Forelimb muscle (tissue), 1 donor: Measurements from ENCODE around the gene RNF212. TPM values are rescaled to one million over a fixed set of nuclear protein-coding genes. Genes with fewer than 3 reads are reported as not detected.
"Not testable (repeated sequence)": the region's sequence is repeated elsewhere in the genome, so short reads cannot be mapped to it uniquely, and the experiment has no call there.

Experiments used
- DNase-seq: peaks from one replicate; pipeline ENCODE4 v3.0.0-alpha.2; 2013; ENCODE audit warnings: low read depth
- polyA plus RNA-seq: library from polyadenylated mRNA; unstranded; fragments of 120-200 nt; gene quantifications from one replicate; pipeline ENCODE4 v1.2.1, GENCODE V29; 2013; ENCODE audit not compliant: insufficient read length

The RNF212 gene
- polyA plus RNA-seq, 1 donor = 1.7 TPM

DNA sequence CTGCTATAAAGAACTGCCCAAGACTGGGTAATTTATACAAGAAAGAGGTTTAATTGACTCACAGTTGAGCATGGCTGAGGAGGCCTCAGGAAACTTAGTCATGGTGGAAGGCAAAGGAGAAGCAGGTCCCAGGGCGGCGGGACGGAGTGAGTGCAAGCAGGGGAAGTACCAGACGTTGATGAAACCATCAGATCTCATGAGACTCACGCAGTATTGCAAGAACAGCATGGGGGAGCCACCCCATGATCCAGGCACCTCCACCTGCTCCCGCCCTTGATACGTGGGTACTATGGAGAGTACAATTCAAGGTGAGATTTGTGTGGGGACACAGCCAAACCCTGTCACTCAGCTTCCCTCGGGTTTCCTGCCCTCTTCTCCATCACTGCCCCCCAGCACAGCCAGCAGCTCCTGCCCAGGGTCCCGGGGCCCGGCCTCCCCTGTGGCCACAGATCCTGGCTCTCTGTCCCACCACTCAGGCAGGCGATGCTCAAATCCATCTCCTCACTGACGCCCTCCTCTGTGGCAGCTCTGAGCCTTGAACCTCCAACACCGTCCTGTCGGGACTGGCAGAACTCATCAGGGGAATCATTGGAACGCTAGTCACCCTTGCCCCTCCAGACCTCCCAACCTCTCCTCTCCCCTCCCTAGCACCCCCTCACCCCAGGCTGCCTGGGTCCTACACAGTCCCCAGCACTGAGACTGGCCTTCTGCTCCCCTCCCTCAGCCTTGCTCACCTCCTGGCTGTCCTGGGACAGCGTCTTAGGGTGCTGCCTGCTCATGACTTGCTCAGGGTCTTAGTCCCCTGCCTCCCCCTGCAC lies 64.4 kb downstream of the RNF212 start:
- no peak for DNase-seq

DNA sequence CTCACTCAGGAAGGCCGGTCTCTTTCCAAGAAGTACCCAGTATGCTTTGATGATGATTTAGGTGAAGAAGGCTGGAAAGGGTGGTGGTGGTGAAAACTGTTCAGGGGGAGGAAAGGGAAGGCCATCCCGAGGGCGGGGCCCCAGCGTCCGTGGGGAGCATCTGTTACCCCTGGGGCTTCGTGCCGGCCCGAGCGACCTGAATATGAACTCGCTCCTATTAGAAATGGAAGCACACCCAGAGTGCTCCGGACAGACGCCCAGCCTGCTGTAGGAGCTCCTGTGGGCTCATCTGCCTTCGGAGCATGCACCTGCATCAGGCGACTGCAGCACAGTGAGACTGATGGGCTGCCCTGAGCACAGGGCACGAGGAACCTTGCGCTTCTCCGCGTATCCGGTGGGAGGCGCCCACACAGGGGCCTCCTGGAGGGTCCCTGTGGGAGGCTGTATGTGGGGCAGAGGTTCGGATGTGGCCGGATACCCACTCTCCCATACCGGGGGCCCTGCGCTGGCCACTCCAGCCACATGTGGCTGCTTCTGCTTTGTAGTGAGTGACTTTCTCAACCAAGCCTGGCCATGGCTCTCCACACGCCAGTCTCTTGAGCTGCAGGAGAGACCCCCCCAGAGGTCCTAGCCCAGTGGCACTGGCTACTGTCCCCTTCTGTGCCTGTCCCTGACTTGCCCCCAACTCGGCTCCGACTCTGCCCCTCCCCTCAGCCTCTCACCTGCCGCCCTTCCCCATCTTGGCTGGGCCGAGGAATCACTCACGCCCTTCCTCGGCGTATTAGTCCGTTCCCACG lies 65.2 kb downstream of the RNF212 start:
- no peak for DNase-seq

DNA sequence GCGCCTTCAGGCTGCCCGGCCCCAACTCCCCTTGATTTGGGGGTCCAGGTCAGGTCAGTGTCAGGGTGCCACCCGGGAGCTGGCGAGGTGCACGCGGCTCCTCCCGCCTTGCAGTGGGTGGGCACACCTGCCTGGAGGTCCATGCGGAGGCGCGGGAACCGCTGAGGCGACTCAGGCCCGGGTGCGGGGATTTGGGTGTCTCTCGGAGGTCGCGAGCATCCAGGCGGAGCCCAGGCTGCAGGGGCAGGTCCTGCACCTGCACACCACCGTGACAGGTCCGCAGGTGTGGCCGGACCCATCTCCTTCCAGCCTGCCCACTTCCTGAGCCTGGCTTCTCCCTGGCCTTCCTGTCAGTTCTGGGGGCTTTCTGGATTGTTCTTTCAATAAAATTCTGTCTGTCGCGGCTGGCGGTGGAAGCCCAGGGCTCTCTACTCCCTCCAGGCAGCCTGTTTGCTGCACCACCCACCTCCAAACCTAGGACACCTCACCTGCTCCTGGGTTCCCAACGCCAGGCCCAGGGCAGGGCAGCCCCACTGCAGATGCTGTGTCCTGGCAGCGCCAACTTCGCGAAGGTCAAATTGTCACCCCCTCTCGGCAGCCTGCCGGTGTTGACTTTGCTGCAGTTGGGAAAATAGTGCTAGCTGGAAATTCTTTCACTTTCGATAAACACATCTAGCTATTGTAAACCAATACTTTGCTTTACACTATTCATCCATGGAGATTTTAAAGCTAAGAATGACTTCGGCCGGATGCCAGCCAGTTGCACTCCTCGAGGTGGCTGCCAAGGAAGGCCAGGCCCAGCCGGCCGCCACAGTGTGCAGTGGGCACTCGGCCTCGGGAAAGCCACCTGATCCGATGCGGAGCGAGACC lies 66.0 kb downstream of the RNF212 start:
- no peak for DNase-seq

DNA sequence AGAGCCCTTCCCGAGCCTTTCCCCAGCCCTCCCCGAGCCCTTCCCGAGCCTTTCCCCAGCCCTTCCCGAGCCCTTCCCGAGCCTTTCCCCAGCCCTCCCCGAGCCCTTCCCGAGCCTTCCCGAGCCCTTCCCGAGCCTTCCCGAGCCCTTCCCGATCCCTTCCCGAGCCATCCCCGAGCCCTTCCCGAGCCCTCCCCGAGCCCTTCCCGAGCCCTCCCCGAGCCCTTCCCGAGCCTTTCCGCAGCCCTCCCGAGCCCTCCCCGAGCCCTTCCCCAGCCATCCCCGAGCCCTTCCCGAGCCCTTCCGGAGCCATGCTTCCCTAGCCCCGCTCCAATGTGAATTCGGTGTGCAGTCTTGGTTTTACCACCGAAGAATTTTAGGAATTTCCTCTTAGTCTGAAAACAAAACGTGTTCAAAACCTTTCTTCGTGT lies 66.8 kb downstream of the RNF212 start:
- not testable (repeated sequence) for DNase-seq

DNA sequence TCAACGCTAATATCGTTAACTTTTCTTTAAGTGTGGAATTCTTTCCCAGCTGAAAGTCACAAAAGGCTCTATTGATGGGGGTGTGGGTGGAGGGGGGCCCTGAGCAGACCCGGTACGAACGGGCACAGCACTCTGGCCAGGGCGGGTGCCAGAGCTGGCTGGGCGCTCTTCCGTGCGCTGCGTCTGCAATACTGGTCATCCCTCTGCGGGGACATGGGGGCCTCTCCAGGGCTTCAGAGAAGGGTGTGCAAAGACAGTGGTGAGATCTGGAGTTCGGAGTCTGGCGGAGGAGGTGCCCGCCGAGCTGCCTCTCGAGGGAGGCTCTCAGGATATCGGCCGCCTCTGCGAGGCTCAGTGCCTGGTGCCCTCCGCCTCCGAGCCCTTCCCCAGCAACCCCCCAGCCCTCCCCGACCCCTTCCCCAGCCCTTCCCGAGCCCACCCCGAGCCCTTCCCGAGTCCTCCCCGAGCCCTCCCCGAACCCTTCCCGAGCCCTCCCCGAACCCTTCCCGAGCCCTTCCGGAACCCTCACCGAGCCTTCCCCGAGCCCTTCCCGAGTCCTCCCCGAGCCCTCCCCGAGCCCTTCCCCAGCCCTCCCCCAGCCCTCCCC lies 67.7 kb downstream of the RNF212 start:
- DNase-seq = no peak

DNA sequence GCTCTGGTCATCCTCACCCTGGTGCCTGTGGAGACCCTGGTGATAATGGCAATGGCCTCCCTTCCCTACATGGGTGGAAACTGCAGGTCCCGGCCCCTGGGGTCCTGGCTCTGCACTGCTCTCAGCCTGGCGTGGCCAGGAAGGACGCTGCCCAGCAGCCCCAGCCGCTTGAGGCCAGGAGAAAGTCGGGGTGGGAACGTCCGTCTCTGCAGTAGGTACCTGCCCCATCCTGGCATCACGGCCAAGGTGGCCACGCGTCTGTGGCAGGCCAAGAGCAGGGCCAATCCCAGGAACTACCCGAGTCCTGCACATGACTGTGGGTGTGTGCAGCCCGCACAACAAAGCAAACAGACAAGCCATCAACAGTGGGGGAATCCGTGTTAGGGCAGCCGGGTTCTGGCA lies 68.2 kb downstream of the RNF212 start:
- DNase-seq = no peak

DNA sequence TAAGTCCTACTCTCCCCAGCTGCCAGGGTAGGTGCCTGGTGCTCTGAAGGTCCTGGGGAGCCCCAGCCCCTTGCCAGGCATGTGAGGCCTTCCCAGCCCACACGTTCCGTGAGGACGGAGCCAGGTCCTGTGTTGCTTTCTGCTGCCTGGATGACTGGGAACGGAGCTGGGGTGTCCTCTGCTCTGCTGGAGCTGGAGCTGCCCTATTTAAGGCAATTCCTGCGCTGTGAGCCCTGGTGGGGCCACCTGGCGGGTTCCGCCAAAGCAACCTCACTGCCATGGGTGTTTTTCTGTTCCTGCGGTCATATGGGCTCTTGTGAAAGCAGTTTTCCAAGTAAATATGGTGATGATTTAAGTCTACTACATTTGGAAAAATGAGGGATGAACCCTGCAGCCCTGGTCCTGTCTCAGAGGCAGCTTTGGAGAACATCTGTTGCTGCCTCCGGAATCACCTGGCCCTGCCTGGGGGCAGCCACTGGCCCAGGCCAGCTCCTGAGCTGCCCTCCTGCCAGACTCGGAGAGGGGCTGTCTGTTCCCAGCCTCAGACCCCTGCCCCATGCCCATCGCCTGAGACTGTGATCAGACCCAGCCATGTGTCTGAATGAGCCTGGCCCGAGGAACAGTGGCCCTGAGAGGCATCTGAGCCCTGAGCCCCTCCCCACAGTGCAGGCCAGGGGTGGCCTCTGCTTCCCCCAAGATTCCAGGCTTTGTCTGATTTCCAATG lies 68.7 kb downstream of the RNF212 start:
- no peak for DNase-seq

DNA sequence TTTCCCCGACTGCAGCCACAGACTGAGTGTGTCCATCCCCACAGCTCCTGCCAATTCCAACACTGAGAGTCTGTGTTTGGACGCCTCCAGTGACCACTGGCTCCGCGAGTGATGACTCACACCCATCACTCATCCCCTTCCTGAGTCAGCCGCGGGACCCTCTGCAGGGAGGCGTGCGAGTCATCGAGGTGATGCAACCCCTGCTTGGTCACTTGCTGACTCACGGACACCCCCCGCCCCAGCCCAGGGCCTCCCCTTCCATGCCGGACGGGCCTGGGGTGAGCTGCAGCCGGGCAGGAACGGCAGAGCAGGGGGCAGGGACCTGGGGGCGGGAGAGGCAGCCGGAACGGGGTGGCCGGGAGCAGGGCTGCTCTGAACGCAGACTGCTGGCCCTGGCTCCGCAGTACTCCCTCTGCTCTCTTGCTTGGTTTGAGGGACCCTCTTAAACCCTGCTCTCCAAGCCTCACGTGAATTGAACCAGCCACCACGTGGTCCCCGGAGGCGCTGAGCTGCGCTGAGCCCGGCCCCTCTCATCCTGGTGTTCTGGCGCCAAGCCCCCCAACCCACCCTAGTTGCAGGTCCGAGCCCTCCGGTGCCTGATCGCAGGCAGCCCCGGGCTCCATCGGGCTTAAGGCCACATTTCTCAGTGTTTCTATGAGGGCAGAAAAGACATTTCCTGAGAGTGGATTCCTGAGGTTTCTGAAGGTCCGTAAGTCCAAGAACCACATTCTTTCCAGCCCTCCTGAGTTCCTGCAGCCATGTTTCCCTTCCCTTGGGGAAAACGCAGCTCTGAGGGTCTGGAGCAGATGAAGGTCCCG lies 69.5 kb downstream of the RNF212 start:
- DNase-seq = peak; percentile 67

DNA sequence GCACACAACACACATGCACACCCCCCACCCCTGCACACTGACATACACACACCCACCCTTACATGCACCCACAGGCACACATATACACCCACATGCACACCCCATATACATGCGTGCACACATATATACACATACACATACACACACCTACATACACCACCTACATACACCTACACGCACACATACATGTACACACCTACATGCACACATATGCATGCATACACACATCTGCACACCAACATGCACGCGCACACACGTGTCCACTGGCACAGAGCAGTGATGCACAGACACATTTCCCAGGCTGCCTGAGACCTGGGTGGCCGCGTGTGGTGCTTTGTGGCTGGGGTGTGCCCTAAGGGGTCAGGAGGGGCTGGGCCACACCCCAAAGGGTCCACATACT lies 70.2 kb downstream of the RNF212 start:
- no peak for DNase-seq

DNA sequence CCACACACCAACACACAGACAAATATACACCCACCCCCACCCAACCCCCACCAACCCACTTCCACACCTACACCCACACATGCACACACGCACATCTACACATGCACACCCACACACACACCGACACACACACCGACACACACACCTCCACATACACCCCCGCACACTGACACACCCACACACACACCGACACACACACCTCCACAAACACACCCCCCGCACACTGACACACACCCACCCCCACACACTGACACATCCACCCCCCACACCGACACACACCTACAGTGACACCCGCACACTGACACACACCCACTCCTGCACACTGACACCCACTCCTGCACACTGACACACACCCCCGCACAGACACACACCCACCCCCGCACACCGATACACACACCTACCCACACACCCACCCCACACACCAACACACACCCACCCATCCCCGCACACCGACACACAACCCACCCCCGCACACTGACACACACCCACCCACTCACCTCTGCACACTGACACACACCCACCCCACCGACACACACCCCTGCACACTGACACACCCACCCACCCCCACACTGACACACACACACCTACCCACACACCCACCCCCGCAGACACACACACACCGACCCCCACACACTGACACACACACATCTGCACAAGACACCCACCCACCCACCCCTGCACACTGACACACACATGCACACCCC lies 70.9 kb downstream of the RNF212 start:
- DNase-seq = no peak

DNA sequence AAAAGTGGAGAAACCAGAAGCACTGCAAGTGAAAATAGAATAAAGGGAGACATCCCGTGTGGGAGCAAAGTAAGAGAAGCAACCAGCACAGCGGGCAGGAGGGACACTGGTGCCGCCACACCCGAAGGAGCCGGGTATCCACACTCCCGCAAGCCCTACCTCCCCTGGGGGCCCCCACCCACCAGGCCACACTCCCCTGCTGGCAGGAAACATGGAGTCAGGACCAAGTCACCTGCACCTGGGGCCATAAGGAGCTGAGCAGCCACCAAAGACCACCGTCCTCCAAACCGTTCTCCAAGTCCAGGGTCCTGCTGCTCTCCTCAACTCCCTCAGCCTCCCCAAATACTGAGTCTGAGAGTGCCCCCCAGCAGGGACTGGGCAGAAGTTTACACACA lies 71.4 kb downstream of the RNF212 start:
- no peak for DNase-seq

DNA sequence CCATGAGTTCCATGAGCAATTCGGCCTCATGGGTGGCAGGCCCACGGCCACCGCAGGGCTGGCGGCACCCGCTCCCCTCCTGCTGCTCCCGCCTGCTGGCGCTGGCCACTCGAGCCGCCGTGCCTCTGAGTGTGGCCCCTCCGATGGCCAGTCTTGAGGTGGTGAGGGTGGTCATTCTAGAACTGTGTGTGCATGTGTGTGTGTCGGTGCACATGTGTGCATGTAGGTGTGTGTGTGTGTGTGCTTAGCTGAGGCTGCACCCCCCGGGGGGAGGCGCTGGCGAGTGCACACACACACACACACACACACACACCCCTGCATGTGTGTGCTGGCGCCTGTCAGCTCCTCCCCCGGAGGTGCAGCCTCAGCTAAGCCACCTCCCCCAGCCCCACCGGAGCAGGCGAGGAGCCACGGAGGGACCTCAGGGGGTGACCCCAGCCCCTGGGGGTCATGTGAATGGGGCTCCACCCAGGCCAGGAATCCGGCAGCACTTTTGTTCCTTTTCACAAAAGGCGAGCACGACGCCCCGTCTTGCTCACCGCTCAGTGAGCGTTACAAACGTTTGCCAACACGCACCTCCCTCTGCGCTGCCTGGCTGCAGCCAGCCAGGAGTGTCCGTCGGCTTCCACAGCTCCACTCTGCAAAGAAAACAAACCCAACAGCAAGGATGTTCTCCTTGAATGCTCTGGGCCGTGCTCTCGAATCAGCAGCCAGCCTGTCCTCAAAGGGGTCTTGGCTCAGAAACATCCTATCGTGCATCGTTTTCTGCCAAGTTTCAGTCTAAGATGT lies 72.0 kb downstream of the RNF212 start:
- DNase-seq = no peak

DNA sequence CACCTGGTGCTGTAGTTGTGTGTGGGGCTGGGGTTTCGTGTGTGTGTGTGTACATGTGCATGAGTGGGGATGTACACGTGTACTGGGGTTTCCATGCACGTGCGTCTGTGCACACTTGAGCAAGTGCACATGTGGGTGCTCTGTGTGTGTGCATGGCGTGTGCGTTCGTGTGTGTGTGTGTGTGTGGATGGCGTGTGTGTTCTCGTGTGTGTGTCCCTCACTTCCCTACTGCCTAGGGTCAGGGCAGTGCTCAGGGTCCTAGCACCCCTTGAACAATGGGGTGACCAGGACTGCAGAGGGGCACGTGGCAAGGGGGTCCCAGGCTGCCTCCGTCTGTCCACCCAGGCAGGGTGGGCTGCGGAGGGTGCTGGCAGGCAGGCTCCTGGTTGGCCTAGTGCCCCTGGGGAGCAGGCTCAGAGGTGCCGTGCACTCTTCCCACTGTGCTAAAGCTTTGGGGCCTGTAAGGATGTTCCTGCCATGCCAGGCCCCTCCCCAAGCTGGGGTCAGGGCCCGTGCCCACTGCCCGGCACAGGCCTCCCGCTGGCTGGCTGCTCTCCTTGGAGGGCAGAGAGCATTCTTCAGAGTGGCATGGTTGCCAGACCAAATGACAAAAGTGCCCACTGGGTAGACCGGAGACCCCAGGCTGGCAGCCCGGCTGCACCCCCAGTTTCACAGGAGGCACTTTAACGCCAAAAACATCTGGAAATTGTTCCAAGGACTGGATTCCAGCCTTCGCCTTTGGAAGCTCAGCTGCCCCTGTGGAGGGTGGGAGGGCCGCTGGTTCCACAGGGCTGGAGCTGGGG lies 72.8 kb downstream of the RNF212 start:
- no peak for DNase-seq

DNA sequence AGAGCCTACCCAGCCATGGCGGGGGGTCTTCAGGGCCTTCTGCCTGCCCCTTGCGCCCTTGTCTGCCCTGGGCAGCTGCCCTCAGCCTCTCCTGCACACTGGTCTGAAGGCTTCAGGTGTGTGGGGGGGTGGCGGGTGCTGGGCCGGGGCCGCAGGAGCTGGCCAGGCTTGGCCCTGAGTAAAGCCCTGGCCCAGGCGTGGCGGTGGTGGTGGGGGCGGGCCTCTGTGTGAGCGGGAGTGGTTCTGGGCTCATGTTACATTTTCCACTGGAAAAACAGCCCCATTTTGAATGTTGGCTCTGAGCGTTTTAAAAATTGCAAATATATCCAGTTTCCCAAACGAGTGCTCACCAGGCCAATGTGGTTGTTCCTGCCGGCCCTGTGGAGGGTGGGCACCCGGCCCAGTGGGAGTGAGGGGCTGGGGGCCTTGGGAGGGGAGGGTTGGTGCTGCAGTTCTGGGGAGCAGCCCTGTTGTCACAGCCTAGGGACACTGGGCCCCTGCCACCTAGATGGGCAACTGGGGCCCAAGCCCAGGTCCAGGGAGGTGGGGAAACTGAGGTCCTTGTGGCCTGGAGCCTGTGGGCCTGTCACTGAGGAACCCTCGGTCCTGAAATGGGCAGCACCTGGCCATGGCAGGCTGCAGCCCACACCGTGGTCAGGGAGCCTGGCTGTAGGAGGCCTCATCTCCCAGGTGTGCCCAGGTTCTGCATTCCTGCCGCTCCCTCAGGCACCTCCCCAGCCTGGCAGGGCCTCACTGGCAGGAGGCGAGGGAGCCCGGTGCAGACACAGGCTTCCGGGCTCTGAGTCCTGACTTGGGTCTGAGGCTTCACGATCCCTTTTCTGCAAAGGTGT lies 73.6 kb downstream of the RNF212 start:
- DNase-seq = no peak

DNA sequence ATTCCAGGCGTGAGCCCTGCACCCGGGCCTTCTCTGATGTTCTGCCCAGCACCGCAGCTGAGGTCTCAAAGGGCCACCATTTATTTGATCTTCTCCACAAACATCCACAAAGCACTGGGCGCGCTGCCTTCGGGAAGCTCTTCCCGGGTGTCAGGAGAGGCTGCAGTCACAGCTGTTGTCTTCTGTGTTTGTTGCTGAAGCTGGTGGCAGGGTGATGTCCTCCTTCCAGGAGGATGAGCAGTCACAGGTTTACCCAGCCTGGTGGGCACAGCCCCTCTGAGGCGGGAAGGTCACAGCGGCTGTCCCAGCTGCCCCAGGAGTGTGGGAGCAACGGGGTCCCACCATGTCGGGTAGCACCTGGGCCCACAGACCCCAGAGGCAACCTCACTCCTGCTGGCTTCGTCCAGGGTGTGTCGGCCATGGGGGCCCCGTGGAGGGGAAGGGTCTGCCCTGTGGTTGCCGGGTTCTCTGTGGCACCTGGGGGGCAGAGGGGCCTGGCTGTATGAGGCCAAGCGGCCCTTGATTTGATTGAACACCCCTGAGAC lies 74.3 kb downstream of the RNF212 start:
- no peak for DNase-seq

DNA sequence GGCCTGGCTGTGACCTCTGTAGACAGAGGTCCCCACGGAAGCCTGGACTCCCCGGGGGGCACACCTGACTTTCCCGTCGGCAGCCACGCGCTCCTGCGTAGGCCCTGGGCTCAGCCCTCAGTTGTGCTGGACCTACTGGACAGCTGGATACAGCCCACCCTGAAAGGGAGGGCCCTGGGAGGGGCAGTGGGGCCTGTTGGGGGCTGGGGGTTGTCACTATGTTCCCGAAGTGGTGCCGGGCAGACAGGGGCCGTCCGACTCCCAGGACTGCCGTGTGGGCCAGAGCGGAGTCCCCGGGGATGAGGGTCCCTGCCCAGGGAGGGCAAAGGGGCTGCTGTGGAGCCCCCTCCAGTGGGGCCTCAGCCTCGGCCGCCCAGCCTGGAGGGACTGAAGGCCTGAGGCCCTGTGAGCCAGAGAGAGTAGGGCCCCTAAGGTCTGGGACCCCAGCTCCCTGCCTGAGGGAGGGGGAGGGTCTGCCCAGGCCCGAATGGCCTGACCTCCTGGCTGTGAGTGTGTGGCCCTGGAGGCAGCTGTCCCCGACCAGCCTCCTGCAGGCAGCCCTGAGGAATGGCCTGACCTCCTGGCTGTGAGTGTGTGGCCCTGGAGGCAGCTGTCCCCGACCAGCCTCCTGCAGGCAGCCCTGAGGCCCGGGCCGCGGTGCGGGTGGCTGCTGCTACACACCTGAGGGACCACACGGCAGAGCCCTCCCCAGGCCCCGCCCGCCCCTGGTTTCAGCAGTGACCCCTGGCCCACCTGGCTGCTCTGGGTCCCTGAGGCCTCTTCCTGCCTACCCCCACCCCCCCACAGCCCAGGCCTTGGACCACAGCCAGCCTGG lies 76.2 kb downstream of the RNF212 start:
- DNase-seq = no peak
